HG03060 (cell line): Measurements from ENCODE around the gene PCBP3.

Experiments used
- ATAC-seq: cut with Tn5 transposase; IDR thresholded peaks from one replicate; pipeline ENCODE4 v1.9.1; 2021; ENCODE audit warnings: low read depth, moderate number of reproducible peaks; ENCODE audit not compliant: unreplicated experiment

The PCBP3 gene

GRCh38 chr21:45853703-45854342 is 210.3 kb downstream of the PCBP3 start:
- ATAC-seq: no peak

DNA sequence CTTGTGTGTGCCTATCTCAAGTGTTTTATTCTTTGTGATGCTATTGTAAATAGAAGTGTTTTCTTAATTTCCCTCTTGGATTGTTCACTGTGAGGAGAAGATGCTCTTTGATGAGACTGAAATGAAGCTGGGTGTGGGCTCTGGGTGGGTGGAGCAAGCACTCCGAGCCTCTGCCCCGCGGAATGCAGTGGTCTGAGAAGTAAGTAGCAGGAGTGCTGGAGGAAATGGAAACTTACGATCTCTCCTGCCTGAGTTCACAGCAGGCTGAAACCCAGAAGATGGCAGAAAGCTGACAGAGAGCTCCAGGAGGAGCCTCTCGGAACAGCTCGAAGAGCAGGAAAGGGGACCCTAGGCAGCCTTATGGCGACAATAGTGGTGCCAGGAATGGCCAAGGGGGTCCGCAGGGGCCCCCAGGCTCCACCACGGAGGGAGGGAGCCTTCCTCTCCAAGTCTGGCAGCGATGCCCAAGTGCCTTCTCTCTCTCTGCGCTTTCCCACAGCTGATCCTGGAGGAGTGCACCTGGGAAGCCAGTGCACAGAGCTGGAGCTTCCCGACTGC is 211.2 kb downstream of the PCBP3 start:
- no peak for ATAC-seq

DNA sequence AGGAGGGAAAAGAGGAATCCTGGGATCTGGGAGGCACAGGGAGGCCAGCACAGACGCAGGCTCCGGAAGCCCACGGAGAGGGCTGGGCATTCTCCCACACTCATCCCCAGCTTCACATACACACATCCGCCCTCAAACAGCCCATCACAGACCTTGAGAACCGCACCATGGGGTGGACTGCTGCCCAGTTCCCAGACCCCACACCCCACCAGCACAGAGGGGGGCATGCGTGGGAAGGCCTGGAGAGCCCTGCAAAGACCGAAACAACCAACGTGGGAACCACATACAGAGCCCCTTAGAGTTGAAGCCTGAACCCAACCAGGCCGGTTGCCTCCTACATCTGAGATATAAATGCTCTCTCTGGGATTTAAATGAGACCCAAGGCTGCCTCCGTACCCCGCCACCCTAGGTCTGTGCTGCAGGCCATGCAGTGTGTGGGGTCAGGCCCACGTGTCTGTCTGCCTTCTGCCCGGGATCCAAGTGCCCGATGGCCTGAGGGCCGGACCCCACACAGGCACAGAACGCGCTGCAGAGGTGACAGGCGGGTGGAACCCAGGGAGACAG is 211.8 kb downstream of the PCBP3 start:
- ATAC-seq: no peak

- ATAC-seq: no peak
These were observed 212.9 kb downstream of the PCBP3 start for GRCh38 chr21:45856442-45856841.

GRCh38 chr21:45856906-45857305 is 213.4 kb downstream of the PCBP3 start:
- ATAC-seq: no peak

DNA sequence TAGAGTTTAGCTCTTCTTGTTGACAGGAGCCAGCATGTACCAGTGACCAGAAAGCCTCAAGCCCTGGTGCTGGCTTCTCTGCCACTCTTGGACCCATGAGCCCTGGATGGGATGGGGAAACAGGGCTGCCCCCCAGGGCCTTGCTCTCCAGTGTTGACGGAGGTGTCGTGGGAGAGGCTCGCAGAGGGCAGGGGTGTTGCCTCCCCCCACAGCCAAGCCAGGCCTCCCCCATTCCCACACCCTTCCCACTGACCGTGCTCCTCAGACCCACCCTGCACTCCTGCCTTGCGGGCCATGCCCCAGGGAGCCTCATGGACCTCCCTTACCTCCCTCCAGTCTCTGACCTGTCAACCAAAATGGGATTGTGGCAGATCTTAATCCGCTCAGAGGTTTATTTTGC is 214.2 kb downstream of the PCBP3 start:
- ATAC-seq: no peak

- ATAC-seq: no peak
These were observed 214.7 kb downstream of the PCBP3 start for GRCh38 chr21:45858180-45858579.

GRCh38 chr21:45859041-45859761 is 215.7 kb downstream of the PCBP3 start:
- ATAC-seq: no peak

- ATAC-seq: no peak
These were observed 216.3 kb downstream of the PCBP3 start for GRCh38 chr21:45859762-45860357.

GRCh38 chr21:45860493-45861155 is 217.1 kb downstream of the PCBP3 start:
- no peak for ATAC-seq

- no peak for ATAC-seq
These were observed 217.8 kb downstream of the PCBP3 start for GRCh38 chr21:45861156-45861870.

GRCh38 chr21:45862543-45863207 is 219.2 kb downstream of the PCBP3 start:
- no peak for ATAC-seq

DNA sequence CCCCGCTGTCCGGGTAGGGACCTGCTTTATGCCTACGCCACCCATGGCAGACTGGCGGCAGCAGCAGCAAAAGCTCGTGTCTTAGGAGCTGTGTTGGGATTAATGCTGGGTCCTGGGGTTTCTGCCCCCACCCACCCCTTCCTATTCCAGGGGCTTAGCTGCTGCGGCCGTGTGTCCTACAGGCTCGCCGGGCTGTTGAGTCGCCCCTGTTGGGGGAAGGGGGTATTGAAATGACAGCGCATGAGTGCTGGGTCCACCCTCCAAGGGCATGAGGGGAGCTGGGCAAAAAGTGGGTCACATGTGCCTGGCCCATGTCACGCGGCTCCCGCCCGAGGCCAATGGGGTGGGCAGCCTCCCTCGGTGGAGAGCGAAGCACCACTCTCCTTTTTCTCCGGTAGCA is 219.7 kb downstream of the PCBP3 start:
- no peak for ATAC-seq

DNA sequence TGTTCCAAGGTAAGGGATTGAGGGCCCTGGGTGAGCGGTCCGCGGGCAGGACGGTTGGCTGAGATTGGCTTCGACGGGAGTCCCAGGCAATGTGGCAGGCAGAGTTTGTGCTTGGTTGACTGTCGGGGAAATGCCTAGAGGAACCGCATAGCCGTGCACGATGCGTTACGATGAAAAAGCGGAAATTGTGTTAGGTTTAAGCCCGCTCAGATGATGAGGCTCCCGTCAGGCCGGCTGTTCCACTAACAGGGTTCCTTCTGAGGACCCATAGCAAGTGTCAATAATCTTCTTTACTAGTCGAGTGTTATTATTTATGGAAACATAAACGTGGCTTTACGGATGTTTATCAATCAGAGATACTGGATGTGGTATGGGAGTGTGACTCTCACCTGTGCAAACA is 220.2 kb downstream of the PCBP3 start:
- ATAC-seq: no peak

DNA sequence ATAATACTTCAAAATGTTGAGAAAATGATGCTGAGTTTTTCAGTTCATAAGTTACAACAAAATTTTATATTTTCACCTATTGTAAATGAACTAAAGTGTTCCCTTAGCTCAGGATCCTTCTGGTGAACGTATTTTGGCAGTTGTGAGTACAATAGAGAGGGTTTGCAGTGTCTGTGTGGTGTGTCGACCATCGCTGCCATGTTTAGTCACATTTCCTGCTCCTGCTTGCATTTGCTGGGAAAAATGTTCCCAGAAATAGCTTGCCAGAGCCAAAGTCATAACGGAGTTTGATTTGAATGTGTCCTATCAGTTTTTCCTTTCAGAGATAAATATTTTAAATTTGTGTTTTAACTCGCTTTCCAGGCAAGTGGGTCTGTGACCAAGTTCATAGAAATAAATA is 220.9 kb downstream of the PCBP3 start:
- no peak for ATAC-seq

GRCh38 chr21:45865106-45865835 is 221.7 kb downstream of the PCBP3 start:
- ATAC-seq: no peak

DNA sequence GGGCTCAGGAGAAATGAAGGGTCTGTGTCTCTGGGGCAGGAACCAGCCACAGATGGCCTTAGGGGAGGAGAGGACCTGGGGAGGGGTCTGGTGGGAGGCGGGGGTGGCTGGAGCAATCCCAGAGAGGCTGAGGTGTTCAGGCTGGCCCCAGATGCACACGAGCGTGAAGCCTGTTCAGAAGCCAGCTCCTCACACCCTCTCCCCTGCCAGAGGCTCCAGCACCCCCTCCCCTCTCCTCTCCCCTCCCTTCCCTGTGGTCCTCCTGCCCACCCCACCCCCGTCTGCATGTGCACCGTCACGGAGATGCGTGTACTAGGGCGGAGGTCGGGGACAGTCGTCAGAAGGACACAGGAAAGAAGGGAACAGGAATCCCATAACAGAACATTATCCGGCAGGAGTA is 223.0 kb downstream of the PCBP3 start:
- no peak for ATAC-seq

DNA sequence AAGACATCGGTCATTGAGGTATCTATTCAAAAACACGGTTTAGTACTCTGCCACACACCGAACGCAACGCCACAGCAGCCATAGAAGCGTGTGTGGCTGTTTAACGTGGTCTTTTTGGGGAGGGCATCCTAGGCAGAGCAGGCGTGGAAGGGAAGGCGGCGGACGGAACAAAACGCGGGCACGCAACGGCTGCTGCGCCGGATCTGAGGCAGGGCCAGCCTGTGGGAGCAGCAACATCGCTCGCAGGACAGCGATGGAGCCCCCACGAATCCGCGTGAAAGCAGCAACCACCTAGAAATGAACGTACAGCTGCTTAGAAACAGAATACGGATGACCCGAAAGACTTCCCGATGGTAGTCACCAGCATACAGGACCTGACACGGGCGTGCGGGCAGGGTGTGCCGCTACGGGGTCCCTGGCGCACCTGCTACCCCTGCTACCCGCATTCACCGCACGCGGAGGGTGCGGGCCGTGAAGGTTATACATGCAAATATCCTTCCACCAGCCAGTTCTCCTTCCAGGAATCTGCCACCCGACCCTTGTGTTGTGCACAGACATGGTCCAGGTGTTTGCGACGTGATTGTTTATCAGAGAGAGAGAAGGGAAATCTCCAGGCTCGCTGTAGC is 223.6 kb downstream of the PCBP3 start:
- ATAC-seq: no peak

- no peak for ATAC-seq
These were observed 224.2 kb downstream of the PCBP3 start for GRCh38 chr21:45867671-45868081.
